Uterus (tissue), 4 donors: Measurements from ENCODE around the gene FDX2. TPM values are rescaled to one million over a fixed set of nuclear protein-coding genes. Genes with fewer than 3 reads are reported as not detected.

Experiments
- DNase-seq, 2 donors: peaks; one replicate each; pipeline ENCODE4 v3.0.0-alpha.2; 2019 to 2020
- H3K27ac ChIP-seq, 2 donors: fragments of 200-600 bp; sonication (generic); 1 replicate in 1 of 2; 2 replicates in 1 of 2; pipeline ENCODE4 v1.5.1; 2016 to 2018
- H3K27me3 ChIP-seq, 2 donors: fragments of 200-600 bp; sonication (generic); one replicate each; pipeline ENCODE4 v1.5.1; 2018 to 2019; ENCODE audit warnings: control low read depth in 1 of 2
- H3K36me3 ChIP-seq, 2 donors: fragments of 200-600 bp; sonication (generic); one replicate each; pipeline ENCODE4 v1.5.1; 2019; ENCODE audit warnings: control low read depth in 1 of 2
- H3K4me1 ChIP-seq, 2 donors: fragments of 200-600 bp; sonication (generic); one replicate each; pipeline ENCODE4 v1.5.1; 2018 to 2019; ENCODE audit warnings: control low read depth in 1 of 2
- H3K4me3 ChIP-seq, 2 donors: fragments of 200-600 bp; sonication (generic); 1 replicate in 1 of 2; 2 replicates in 1 of 2; pipeline ENCODE4 v1.5.1; 2018 to 2019; ENCODE audit warnings: mild to moderate bottlenecking in 1 of 2
- H3K9me3 ChIP-seq, 2 donors: fragments of 200-600 bp; sonication (generic); one replicate each; pipeline ENCODE4 v1.5.1; 2019; ENCODE audit warnings: control low read depth in 1 of 2
- POLR2A ChIP-seq, 2 donors: fragments of 450-650 bp; IDR thresholded peaks; one replicate each; pipeline ENCODE4 v1.6.1; 2016; ENCODE audit warnings: antibody characterized with exemption in 2 of 2, mild to moderate bottlenecking in 1 of 2, moderate library complexity in 1 of 2
- intact Hi-C: fragments of 100-400 bp; cut with DNase I; formaldehyde crosslinking; loops from one replicate; pipeline ENCODE4 v1.15.1; 2023; ENCODE audit warnings: low total_unique reads
- total RNA-seq, 4 donors: library from RNA; depleted of rRNA in 3 of 4; stranded (reverse); fragments of >200 nt in 3 of 4; gene quantifications; one replicate each; pipeline versions ENCODE4 v1.1.0 to v1.2.4, GENCODE V29; 2014 to 2023
- TF ChIP-seq, protein P1 (sequence below), 4 experiments: fragments of 200-600 bp in 2 of 4; fragments of 450-650 bp in 2 of 4; sonication (generic) in 2 of 4; IDR thresholded peaks; one replicate each; pipeline ENCODE4 v1.5.1; 2016 to 2019; ENCODE audit warnings: antibody characterized with exemption in 4 of 4, mild to moderate bottlenecking in 2 of 4, moderate library complexity in 1 of 4
- donor health status: DM: yes; HTN: yes; CAD: no.

Gene FDX2
- total RNA-seq, 4 donors from 2014 or later: 1.5 to 12.7 (median 4.9) TPM

DNA sequence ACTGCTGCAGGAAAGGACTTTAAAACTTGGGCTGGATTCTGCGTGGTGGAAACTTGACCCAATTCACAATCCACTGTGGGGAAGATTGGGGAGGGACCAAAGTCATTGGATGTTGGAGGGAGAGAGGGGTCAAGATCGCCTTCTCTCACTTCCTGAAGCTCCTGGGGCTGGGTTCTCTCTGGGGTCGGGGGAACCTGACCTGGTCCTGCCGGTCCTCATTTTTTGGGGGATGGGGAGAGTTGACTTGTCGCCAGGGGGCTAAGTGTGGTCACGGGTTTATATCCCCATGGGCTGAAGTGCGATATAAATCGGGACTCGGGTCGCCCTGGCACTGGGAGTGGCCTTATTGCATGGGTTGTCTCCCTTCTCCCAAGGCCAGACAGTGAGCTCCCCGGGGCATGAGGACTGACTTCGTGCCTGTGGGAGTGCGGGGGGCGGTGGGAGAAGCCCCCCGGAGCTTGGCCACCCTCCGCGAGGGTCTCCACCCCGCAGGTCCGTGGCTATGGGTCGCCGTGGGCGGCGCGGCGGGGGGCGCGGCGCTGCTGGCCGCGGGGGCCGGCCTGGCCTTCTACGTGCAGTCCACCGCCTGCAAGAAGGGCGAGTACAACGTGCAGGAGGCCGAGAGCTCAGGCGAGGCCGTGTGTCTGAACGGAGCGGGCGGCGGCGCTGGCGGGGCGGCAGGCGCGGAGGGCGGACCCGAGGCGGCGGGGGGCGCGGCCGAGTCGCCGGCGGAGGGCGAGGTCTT lies 19.8 kb downstream of the FDX2 start:
- TF ChIP-seq, protein P1, sequence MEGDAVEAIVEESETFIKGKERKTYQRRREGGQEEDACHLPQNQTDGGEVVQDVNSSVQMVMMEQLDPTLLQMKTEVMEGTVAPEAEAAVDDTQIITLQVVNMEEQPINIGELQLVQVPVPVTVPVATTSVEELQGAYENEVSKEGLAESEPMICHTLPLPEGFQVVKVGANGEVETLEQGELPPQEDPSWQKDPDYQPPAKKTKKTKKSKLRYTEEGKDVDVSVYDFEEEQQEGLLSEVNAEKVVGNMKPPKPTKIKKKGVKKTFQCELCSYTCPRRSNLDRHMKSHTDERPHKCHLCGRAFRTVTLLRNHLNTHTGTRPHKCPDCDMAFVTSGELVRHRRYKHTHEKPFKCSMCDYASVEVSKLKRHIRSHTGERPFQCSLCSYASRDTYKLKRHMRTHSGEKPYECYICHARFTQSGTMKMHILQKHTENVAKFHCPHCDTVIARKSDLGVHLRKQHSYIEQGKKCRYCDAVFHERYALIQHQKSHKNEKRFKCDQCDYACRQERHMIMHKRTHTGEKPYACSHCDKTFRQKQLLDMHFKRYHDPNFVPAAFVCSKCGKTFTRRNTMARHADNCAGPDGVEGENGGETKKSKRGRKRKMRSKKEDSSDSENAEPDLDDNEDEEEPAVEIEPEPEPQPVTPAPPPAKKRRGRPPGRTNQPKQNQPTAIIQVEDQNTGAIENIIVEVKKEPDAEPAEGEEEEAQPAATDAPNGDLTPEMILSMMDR (IDR thresholded peaks at IDR 0.05): no peak
- no peak for TF ChIP-seq POLR2A (IDR thresholded peaks at IDR 0.05)
- intact Hi-C loops: no loop called here
- no peak for DNase-seq
- Histone ChIP-seq H3K4me1 (peaks cover 0 to 21% of the 10 kb centered on the region in 2 donors), H3K4me3 (no peak overlapping the region), H3K9me3 (no peaks in the 10 kb centered on the region), H3K27me3 (peaks cover 18 to 47% of the 10 kb centered on the region in 2 donors), H3K36me3 (no peaks in the 10 kb centered on the region), H3K27ac (no peak overlapping the region)

DNA sequence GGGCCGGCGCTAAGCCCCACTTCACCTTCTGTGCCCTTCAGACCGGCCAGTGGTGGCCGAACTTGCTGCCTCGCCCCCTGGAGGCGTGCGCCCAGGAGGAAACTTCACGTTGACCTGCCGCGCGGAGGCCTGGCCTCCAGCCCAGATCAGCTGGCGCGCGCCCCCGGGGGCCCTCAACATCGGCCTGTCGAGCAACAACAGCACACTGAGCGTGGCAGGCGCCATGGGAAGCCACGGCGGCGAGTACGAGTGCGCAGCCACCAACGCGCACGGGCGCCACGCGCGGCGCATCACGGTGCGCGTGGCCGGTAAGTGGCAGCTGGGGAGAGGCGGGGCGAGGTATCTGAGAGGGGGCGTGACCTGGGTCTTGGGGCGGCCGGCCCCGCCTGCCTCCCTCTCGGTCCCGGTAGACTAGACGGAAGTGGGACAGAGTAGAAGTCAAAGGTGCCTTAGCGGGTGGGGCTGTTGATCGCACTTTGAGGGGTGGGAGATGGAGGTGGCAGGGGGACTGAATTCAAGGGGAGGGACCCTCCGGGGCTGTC lies 20.4 kb downstream of the FDX2 start:
- Histone ChIP-seq H3K4me1 (peaks cover 0 to 25% of the 10 kb centered on the region in 2 donors), H3K4me3 (no peak overlapping the region), H3K27me3 (peaks cover 24 to 47% of the 10 kb centered on the region in 2 donors), H3K27ac (no peak overlapping the region), H3K36me3 (no peaks in the 10 kb centered on the region), H3K9me3 (no peaks in the 10 kb centered on the region)
- intact Hi-C loops: no loop called here
- TF ChIP-seq POLR2A (IDR thresholded peaks at IDR 0.05): no peak
- TF ChIP-seq, protein P1 (IDR thresholded peaks at IDR 0.05): no peak
- DNase-seq: no peak

DNA sequence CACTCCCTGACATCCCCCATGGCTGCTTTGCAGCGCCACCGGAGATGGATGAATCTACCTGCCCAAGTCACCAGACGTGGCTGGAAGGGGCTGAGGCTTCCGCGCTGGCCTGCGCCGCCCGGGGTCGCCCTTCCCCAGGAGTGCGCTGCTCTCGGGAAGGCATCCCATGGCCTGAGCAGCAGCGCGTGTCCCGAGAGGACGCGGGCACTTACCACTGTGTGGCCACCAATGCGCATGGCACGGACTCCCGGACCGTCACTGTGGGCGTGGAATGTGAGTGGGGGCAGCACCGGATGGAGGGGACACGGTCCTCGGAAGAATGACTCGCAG lies 21.5 kb downstream of the FDX2 start:
- H3K36me3 ChIP-seq: no peaks in the 10 kb centered on the region
- TF ChIP-seq, protein P1 (IDR thresholded peaks at IDR 0.05): no peak
- TF ChIP-seq POLR2A (IDR thresholded peaks at IDR 0.05): no peak
- no peak for DNase-seq
- no peak overlapping the region for H3K27ac ChIP-seq
- peaks cover 33 to 52% of the 10 kb centered on the region in 2 donors for H3K27me3 ChIP-seq
- intact Hi-C loops: no loop called here
- H3K9me3 ChIP-seq: no peaks in the 10 kb centered on the region
- peaks cover 0 to 32% of the 10 kb centered on the region in 2 donors for H3K4me1 ChIP-seq
- H3K4me3 ChIP-seq: no peak overlapping the region

DNA sequence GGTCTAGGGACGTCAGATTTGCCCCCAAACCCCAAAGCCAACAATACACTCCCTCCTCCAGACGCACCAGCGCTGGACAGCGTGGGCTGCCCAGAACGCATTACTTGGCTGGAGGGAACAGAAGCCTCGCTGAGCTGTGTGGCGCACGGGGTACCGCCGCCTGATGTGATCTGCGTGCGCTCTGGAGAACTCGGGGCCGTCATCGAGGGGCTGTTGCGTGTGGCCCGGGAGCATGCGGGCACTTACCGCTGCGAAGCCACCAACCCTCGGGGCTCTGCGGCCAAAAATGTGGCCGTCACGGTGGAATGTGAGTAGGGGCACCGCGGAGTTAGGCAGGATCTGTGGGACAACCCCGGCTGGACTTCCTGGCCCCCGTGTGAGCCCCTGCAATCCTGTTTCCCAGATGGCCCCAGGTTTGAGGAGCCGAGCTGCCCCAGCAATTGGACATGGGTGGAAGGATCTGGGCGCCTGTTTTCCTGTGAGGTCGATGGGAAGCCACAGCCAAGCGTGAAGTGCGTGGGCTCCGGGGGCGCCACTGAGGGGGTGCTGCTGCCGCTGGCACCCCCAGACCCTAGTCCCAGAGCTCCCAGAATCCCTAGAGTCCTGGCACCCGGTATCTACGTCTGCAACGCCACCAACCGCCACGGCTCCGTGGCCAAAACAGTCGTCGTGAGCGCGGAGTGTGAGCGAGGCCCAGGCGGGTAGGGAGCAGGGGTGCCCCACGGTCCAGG lies 22.0 kb downstream of the FDX2 start:
- Histone ChIP-seq H3K4me3 (no peak overlapping the region), H3K36me3 (no peaks in the 10 kb centered on the region), H3K27me3 (peaks cover 39 to 57% of the 10 kb centered on the region in 2 donors), H3K4me1 (peaks cover 0 to 36% of the 10 kb centered on the region in 2 donors), H3K27ac (no peak overlapping the region), H3K9me3 (no peaks in the 10 kb centered on the region)
- DNase-seq: no peak
- intact Hi-C loops: no loop called here
- TF ChIP-seq, protein P1 (IDR thresholded peaks at IDR 0.05): no peak
- TF ChIP-seq POLR2A (IDR thresholded peaks at IDR 0.05): no peak
